ENCODE results near the gene THSD7A.

DNA sequence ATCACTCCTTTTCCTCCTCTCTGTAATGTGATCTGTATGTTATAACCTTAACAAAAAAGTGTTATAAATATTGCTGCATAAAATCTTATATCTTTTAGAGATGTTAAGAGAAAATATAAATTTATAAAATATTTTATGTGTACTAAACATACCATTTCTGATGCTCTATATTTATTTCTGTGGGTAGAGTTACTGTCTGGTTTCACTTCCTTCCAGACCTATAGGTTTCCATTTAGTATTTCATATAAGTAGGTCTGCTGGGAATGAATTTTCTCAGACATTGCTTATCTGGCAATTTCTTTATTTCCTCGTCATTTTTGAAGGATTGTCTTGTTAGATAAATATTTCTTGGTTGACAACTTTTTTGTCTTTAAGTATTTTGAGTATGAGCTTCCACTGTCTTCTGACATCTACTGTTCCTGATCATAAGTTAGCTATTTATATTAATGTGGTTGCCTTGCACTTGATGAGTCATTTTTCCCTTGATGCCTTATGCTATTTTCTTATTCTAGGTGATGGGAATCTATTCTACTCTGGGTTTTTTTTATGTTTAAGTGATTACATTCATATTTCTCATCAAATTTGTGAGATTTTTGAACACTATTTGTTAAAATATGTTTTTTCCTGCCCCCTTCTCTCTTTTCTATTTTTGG is 11.2 kb upstream of the THSD7A start:
- TF ChIP-seq POLR2AphosphoS5 (IDR thresholded peaks at IDR 0.05; ENCODE audit: borderline replicate concordance, low read depth, low read length) (no peak), EZH2 (IDR thresholded peaks at IDR 0.05) (no peak)

All from SK-N-MC (cell line).